ENCODE measurements around the gene ARHGEF2.
A peak's percentile ranks its signal among the peaks of the same experiment; 100 is the strongest.
"Not testable (repeated sequence)": the region's sequence is repeated elsewhere in the genome, so short reads cannot be mapped to it uniquely, and the experiment has no call there.

ARHGEF2 gene

GRCh38 chr1:155989242-155990004 lies 11.1 kb upstream of the ARHGEF2 start:
- peak; percentile 84 for DNase-seq

- DNase-seq = not testable (repeated sequence)
Measured at GRCh38 chr1:155984903-155985645, 6.7 kb upstream of the ARHGEF2 start.

- no peak for DNase-seq
Measured at GRCh38 chr1:155984341-155984740, 6.0 kb upstream of the ARHGEF2 start.

- DNase-seq = no peak
Measured at GRCh38 chr1:155983191-155984024, 5.1 kb upstream of the ARHGEF2 start.

GRCh38 chr1:155982106-155982505 lies 3.8 kb upstream of the ARHGEF2 start:
- no peak for DNase-seq

- DNase-seq = peak; percentile 35
Measured at GRCh38 chr1:155981266-155982088, 3.1 kb upstream of the ARHGEF2 start.

GRCh38 chr1:155979597-155980343 lies 1.4 kb upstream of the ARHGEF2 start:
- no peak for DNase-seq

GRCh38 chr1:155978973-155979429 lies 654 bp upstream of the ARHGEF2 start:
- no peak for DNase-seq

- peak; percentile 77 for DNase-seq
Measured at GRCh38 chr1:155977690-155978324, 540 bp downstream of the ARHGEF2 start.

- DNase-seq = peak; percentile 42
Measured at GRCh38 chr1:155976913-155977689, 1.2 kb downstream of the ARHGEF2 start.

GRCh38 chr1:155976062-155976912 lies 2.1 kb downstream of the ARHGEF2 start:
- DNase-seq = peak; percentile 54

- no peak for DNase-seq
Measured at GRCh38 chr1:155975375-155976061, 2.8 kb downstream of the ARHGEF2 start.

- DNase-seq = no peak
Measured at GRCh38 chr1:155974208-155975115, 3.9 kb downstream of the ARHGEF2 start.

GRCh38 chr1:155973723-155974122 lies 4.6 kb downstream of the ARHGEF2 start:
- no peak for DNase-seq

GRCh38 chr1:155971910-155972809 lies 6.2 kb downstream of the ARHGEF2 start:
- no peak for DNase-seq

- peak; percentile 57 for DNase-seq
Measured at GRCh38 chr1:155970531-155971167, 7.7 kb downstream of the ARHGEF2 start.
